NCI-H146 treated with DMSO at 0.1 percent for 48 hours (cell line): Measurements from ENCODE around the gene SLC9A5.

Experiments used
- DNase-seq: peaks from one replicate; lab custom pipeline; 2025; ENCODE audit not compliant: unreplicated experiment; lab: John Stamatoyannopoulos, UW

The SLC9A5 gene

GRCh38 chr16:67238278-67238575, 10.6 kb upstream of the SLC9A5 start:
- no peak for DNase-seq

GRCh38 chr16:67238806-67239470, 9.8 kb upstream of the SLC9A5 start:
- DNase-seq: no peak

- no peak for DNase-seq
Observed at GRCh38 chr16:67240506-67240905, 8.3 kb upstream of the SLC9A5 start.

- no peak for DNase-seq
Observed at GRCh38 chr16:67241008-67241900, 7.5 kb upstream of the SLC9A5 start.

- no peak for DNase-seq
Observed at GRCh38 chr16:67242138-67242730, 6.5 kb upstream of the SLC9A5 start.

GRCh38 chr16:67243481-67243880, 5.3 kb upstream of the SLC9A5 start:
- DNase-seq: no peak

- DNase-seq: no peak
Observed at GRCh38 chr16:67244387-67245185, 4.2 kb upstream of the SLC9A5 start.

- no peak for DNase-seq
Observed at GRCh38 chr16:67245186-67245585, 3.6 kb upstream of the SLC9A5 start.

GRCh38 chr16:67245674-67246080, 3.1 kb upstream of the SLC9A5 start:
- DNase-seq: no peak

- DNase-seq: peak; percentile 32
Observed at GRCh38 chr16:67246081-67246755, 2.6 kb upstream of the SLC9A5 start.

- DNase-seq: peak; percentile 65
Observed at GRCh38 chr16:67246756-67247191, 2.0 kb upstream of the SLC9A5 start.

- DNase-seq: peak; percentile 81
Observed at GRCh38 chr16:67247192-67248072, 1.3 kb upstream of the SLC9A5 start, which contains the start of gene FHOD1. Gene FHOD1 (minus strand): TSS chr16:67247481. CDS start chr16:67247410, 71 bp downstream.

GRCh38 chr16:67248073-67248400, 742 bp upstream of the SLC9A5 start:
- DNase-seq: no peak

- no peak for DNase-seq
Observed at GRCh38 chr16:67249178-67250044, 632 bp downstream of the SLC9A5 start.

GRCh38 chr16:67250045-67250327, 1.2 kb downstream of the SLC9A5 start:
- no peak for DNase-seq

- DNase-seq: no peak
Observed at GRCh38 chr16:67252609-67253497, 4.1 kb downstream of the SLC9A5 start.

- no peak for DNase-seq
Observed at GRCh38 chr16:67254801-67255552, 6.2 kb downstream of the SLC9A5 start.
